PFSK-1 (cell line): ENCODE results near the gene APH1B.

Source experiments
- POLR2AphosphoS5 ChIP-seq: IDR thresholded peaks from 2 replicates; pipeline ENCODE4 v1.6.1; 2012; ENCODE audit warnings: low read depth, mild to moderate bottlenecking, control low read depth, low read length, moderate library complexity
- SIN3A ChIP-seq: IDR thresholded peaks from 2 replicates; pipeline ENCODE4 v1.6.1; 2012; ENCODE audit warnings: mild to moderate bottlenecking, low read length, moderate library complexity, borderline replicate concordance; ENCODE audit not compliant: insufficient read depth
- TAF1 ChIP-seq: IDR thresholded peaks from 2 replicates; pipeline ENCODE4 v1.6.1; 2012; ENCODE audit warnings: low read length, control low read depth, borderline replicate concordance; ENCODE audit not compliant: insufficient read depth

DNA sequence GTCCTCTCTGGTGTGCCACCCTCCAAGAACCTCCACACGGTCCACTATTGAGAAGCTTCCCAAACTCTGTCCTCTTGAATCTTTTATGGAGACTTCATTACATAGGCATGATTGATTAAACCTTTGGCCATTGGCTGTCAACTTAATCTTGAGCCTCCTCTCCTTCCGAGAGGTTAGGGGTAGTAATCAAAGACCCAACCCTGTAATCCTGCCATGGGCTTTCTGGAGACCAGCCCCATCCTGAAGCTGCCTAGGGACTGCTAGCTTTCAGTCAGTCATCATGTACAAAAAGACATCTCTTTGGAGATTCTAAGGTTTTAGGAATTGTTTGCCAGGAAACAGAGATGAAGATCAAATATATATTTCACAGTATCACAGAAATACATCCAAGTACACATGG lies 37.0 kb downstream of the APH1B start:
- TF ChIP-seq TAF1, result no peak
- no peak for TF ChIP-seq SIN3A
- TF ChIP-seq POLR2AphosphoS5, result no peak
